Activated CD8-positive, alpha-beta memory T cell treated with anti-CD3 and anti-CD28 coated beads, Interleukin-2, amount 10 ng/mL, durations not matched to agents 7 days and 5 days (primary cell): ENCODE measurements around the gene CDKN1C. TPM values are rescaled to one million over a fixed set of nuclear protein-coding genes. Genes with fewer than 3 reads are reported as not detected.

Experiments used
- ATAC-seq: fragments of 150-1000 bp; cut with Tn5 transposase; one replicate; pipeline ENCODE4 v1.10.0; 2021; ENCODE audit warnings: moderate library complexity
- CTCF ChIA-PET: fragments of 350-600 bp; sonication (Branson Sonifier 250); formaldehyde crosslinking; loops from one replicate; lab custom pipeline; 2021; ENCODE audit warnings: antibody characterized with exemption; lab: Charles Lee
- DNase-seq: peaks from one replicate; pipeline ENCODE4 v3.0.0-alpha.2; 2020
- H3K27ac Mint-ChIP-seq: one replicate; pipeline ENCODE4 v1.8.0; 2021; ENCODE audit warnings: mild to moderate bottlenecking, mixed read lengths
- H3K27me3 Mint-ChIP-seq: one replicate; pipeline ENCODE4 v1.8.0; 2021; ENCODE audit warnings: mixed read lengths
- H3K36me3 Mint-ChIP-seq: one replicate; pipeline ENCODE4 v1.8.0; 2021; ENCODE audit warnings: mild to moderate bottlenecking, mixed read lengths
- H3K4me1 Mint-ChIP-seq: one replicate; pipeline ENCODE4 v1.8.0; 2021; ENCODE audit warnings: mixed read lengths
- H3K4me3 Mint-ChIP-seq: one replicate; pipeline ENCODE4 v1.8.0; 2021; ENCODE audit warnings: mild to moderate bottlenecking, moderate library complexity, mixed read lengths
- H3K9me3 Mint-ChIP-seq: one replicate; pipeline ENCODE4 v1.8.0; 2022; ENCODE audit warnings: low read depth, mixed read lengths
- total RNA-seq, 2 experiments: library from RNA; stranded (reverse); gene quantifications; one replicate each; pipeline ENCODE4 v1.2.3, GENCODE V29; 2021

The CDKN1C gene
- total RNA-seq, 2 experiments from 2014 or later, result 0.44 to 0.87 TPM

DNA sequence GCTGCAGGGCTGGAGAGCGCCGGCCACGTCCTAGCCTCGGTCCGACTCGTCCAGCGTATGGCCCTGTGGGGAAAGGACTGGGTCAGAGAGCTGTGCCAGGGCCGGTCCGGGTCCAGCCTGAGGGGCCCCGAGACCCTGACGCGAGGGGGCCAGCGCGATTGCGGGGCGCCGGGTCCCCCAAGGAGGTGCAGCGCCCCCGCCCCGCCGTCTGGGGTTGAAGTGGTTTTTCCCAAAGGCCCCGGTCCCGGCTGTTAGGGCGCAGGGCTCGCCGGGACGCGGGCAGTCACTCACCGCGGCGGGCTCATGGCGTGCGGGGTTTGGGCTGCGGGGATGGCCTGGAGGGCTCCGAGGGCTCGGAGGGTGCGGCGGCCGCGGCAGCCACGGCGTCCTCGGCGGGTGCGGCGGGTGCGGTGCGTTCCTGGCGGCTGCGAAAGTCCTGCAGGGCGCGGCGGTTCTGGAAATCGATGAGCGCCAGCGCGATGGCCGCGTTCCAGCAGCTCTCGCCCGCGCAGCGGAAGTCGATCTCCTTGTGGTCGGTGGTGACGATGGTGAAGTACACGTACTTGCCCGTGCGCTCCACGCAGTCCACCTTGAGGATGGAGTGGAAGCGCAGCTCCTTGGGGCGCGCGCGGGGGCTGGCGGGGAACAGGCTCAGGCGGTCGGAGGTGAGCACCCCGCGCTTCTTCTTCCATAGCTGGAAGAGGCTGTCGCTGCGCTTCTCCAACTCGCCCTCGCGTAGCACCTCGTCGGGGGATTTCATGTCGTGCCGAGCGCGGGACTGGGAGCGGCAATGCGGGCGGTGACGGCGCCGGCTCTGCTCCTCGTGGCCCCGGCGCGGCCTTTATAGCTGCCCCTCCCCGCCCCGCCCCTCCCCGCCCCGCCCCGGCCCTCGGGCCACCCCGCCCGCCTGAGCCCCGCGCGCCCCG, 43.3 kb upstream of the CDKN1C start, which contains the start of gene PHLDA2:
PHLDA2 (minus strand) TSS at position 816 of the 926 bp plus-strand sequence; CDS start at position 760, 56 bp downstream.
- Mint-ChIP-seq H3K27me3 (peaks cover 22% of the 10 kb centered on the region), H3K9me3 (no peaks in the 10 kb centered on the region), H3K27ac (peak within 1 kb of the TSS; percentile 33), H3K4me1 (peaks cover 36% of the 10 kb centered on the region), H3K36me3 (no peaks in the 10 kb centered on the region), H3K4me3 (peak within 1 kb of the TSS; percentile 64)
- ATAC-seq, result peak; percentile 40
- CTCF ChIA-PET, result interaction anchor here (0.7 to 5.1 kb wide), 19 partner anchors 9 to 395 kb away, joined by 3 to 51 read pairs (median 12); a partner anchor contains a TSS
- DNase-seq, result peak; percentile 79

DNA sequence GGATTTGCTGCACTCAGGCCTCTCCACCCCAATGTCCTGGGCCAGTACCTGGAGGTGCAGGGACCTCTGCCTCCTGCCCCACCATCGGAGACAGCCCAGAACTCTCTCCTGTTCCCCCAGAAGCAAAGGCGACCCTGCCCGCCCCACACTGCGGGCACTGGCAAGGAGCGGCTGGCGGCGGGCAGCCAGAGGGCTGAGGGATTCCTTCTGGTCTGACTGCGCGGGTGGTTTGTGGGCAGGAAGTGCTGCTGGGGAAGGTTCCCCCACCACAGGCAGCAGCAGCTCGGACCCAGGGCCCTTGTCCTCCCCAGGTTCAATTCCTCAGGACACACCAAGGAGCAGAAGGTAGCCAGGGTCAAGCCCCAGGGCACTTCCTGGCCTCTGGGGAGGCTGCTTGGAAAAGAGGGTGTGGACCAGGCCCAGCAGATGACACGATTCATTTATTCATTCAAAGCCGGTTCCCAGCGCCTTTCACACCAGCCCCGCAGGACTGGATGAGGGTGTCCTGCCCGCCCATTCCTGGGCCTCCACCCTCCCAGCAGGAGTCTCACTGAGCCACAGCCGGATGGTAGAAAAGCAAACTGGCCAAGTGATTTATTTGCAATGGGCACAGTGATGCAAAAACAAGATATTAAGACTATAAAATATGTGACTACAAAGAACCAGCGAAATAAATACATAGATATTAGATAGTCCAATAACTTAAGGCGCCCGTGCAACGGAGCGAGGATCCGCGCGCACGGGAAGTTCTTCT, 42.5 kb upstream of the CDKN1C start:
- Mint-ChIP-seq H3K4me3 (peak overlapping the region; percentile 15), H3K27me3 (peaks cover 22% of the 10 kb centered on the region), H3K9me3 (no peaks in the 10 kb centered on the region), H3K27ac (no peak overlapping the region), H3K36me3 (no peaks in the 10 kb centered on the region), H3K4me1 (peaks cover 28% of the 10 kb centered on the region)
- ATAC-seq (no peak), DNase-seq (no peak)
- CTCF ChIA-PET, result interaction anchor here (0.7 to 5.1 kb wide), 8 partner anchors 14 to 395 kb away, joined by 3 to 51 read pairs (median 18); a partner anchor contains a TSS

DNA sequence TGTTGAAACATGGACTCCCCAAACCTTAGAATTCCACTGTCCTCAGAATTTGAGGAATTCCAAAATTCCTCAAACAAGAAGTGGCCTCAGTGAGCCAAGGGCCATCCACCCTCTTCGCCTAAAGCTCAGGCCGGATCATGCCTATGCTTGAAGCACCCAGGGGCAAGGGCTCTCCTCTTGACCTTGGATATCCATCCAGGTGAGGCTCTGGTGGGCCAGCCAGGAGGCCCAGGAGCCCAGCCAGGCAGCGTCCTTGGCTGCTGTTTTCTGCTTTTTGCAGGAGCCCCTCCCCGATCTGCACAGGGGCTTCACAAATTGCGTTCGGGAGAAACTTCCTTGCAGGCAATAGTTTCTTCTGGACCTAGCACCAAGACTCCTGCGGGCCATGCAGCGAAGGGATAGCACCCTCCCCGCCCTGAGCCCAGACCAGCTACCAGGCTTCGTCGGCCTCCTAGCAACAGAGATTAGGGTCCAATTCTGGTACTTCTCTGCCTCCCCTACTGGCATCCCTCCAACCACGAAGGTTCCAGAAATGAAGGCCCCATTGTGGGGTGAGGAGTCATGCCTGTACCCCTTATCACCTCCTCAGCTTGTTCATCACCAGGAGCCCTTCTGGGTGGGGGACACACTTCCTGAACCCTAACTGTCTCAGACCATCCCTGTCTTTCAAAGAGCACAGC, 41.7 kb upstream of the CDKN1C start:
- peaks cover 21% of the 10 kb centered on the region for H3K4me1 Mint-ChIP-seq
- ATAC-seq, result no peak
- H3K9me3 Mint-ChIP-seq, result no peaks in the 10 kb centered on the region
- H3K36me3 Mint-ChIP-seq, result no peaks in the 10 kb centered on the region
- CTCF ChIA-PET, result interaction anchor here (0.7 to 3.2 kb wide), 4 partner anchors 24 to 94 kb away, joined by 3 to 20 read pairs (median 5); a partner anchor contains a TSS
- peaks cover 22% of the 10 kb centered on the region for H3K27me3 Mint-ChIP-seq
- DNase-seq, result no peak
- H3K4me3 Mint-ChIP-seq, result no peak overlapping the region
- no peak overlapping the region for H3K27ac Mint-ChIP-seq

DNA sequence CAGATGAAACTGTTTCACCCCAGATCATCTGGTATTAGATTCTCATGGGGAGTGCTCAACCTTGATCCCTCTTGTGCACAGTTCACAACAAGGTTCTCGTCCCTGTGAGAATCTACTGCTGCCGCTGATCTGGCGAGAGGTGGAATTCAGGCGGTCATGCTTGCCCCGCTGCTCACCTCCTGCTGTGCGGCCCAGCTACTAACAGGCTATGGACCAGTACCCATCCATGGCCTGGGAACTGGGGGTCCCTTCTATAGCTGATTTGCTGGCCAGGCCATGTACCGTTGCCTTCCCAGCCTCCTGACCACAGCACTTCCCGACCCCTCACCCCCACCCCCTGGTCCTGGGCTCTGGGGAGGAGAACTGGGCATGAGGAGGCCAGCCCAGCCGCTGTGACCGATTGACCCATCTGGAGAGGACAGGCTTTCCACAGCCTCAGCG, 41.1 kb upstream of the CDKN1C start:
- CTCF ChIA-PET, result interaction anchor here (1.3 to 1.4 kb wide), 2 partner anchors 34 to 95 kb away, joined by 3 to 7 read pairs; no protein-coding TSS in a partner anchor
- peaks cover 22% of the 10 kb centered on the region for H3K27me3 Mint-ChIP-seq
- peaks cover 21% of the 10 kb centered on the region for H3K4me1 Mint-ChIP-seq
- no peaks in the 10 kb centered on the region for H3K36me3 Mint-ChIP-seq
- no peak for DNase-seq
- no peak for ATAC-seq
- H3K9me3 Mint-ChIP-seq, result no peaks in the 10 kb centered on the region
- no peak overlapping the region for H3K27ac Mint-ChIP-seq
- no peak overlapping the region for H3K4me3 Mint-ChIP-seq

DNA sequence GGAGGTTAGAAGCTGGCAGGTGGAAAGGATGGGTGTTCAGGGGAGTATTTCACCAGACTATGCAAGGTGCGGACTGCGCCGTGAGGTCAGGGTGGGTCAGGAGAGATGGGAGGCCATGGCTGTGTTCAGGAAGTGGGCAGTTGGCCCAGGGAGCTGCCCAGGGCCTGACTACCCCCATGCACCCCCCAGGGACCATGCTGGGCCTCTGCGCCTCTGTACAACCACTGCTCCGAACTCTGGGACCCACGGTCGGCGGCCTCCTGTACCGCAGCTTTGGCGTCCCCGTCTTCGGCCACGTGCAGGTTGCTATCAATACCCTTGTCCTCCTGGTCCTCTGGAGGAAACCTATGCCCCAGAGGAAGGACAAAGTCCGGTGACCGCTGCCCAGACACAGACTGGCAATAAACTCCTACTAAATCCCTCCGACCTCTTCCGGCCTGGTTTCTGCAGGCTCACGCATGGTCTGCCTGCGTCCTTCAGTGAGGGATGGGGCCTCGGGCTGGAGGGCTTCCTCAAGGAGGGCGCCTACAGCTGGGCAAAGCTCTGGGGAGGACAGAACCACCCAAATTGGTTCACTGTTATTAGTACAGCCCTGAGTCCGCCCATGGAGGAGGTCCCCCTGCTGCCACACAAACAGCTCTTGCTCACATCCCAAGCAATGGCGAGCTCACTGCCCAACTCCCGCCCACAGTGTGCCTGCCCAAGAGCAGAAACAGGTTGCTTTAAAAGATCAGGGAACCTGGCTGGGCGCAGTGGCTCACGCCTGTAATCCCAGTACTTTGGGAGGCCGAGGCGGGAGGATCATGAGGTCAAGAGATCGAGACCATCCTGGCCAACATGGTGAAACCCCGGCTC, 39.5 kb upstream of the CDKN1C start:
- H3K27ac Mint-ChIP-seq, result no peak overlapping the region
- peaks cover 17% of the 10 kb centered on the region for H3K4me1 Mint-ChIP-seq
- no peak overlapping the region for H3K4me3 Mint-ChIP-seq
- no peaks in the 10 kb centered on the region for H3K36me3 Mint-ChIP-seq
- DNase-seq (no peak), ATAC-seq (no peak)
- H3K27me3 Mint-ChIP-seq, result peaks cover 22% of the 10 kb centered on the region
- CTCF ChIA-PET, result interaction anchor here (0.6 to 1.1 kb wide), 4 partner anchors 38 to 392 kb away, joined by 3 to 4 read pairs (median 3); partner anchors contain the start of gene CARS1
- H3K9me3 Mint-ChIP-seq, result no peaks in the 10 kb centered on the region

DNA sequence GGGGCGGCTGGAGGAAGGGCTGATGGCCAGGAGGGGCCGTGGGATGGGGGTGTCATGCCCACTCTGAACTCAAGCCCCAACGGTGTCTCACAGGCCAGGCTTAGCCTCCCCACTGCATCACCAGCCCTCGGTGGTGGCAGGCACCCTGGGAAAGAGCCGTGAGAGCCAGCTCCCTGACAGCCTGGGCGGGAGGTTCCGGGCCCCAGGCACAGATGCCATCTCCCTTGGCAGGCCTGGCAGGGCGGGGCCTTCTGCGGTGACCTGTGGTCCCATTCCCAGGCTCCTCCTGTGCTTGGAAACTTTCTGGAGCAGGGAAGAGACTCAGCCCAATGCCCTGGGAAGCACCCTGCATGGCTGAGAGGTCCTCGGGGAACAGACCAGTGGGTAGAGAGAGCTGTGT, 38.8 kb upstream of the CDKN1C start:
- ATAC-seq, result no peak
- CTCF ChIA-PET, result interaction anchor here (0.7 to 1.2 kb wide), 3 partner anchors 21 to 391 kb away, joined by 3 to 4 read pairs (median 3); partner anchors contain the start of gene CARS1

DNA sequence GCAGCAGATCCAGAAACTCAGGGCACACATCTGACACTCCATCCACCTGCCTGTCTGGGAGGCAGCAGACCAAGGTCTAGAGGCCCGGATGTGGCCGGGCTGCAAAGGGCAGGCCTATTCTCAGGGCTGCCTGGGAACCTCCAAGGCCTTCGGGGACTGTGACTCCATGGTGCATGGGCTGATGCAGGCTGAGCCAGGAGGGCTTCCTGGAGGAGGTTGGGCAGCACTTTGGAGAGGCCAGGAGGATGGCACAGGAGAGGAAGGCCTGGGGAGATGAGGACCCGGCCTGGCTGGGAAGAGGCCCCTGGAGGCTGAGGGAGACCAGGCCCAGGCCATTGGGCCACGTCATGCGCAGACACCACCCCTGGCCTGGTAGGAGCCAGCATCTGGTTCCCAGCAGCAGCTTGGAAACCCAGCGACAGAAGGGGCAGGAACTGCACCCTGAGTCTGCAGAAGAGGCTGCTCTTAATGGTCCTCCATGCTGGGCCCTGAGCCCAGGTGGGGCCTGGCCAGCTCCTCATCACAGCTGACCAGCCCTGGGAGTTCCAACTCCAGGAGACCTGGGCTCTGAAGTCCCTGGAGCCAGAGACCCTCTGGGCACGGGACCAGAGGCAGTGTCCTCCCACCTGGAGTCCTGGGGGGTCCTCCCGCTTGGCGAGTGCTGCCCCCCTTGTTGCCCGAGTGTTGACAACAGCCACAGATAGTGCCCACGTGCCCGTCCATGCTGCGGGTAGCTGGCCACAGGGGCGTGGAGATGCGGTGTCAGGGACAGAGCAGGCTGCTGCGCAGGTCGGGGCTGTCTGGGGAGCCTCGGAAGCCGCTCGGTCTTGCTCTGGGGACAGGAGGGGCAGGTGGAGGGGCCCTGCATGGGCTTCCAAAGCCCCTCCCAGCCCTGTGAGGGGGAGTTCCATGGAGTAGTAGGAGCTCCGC, 38.1 kb upstream of the CDKN1C start:
- CTCF ChIA-PET, result interaction anchor here (0.7 to 1.2 kb wide), 3 partner anchors 20 to 391 kb away, joined by 3 to 4 read pairs (median 3); partner anchors contain the start of gene CARS1
- no peak for DNase-seq
- Mint-ChIP-seq H3K36me3 (no peaks in the 10 kb centered on the region), H3K27ac (no peak overlapping the region), H3K4me1 (peaks cover 11% of the 10 kb centered on the region), H3K4me3 (no peak overlapping the region), H3K9me3 (no peaks in the 10 kb centered on the region), H3K27me3 (peaks cover 15% of the 10 kb centered on the region)
- no peak for ATAC-seq

More for the DNA sequence above, 38.8 kb upstream of the CDKN1C start:
- no peak for DNase-seq
- Mint-ChIP-seq H3K4me1 (peaks cover 14% of the 10 kb centered on the region), H3K4me3 (no peak overlapping the region), H3K27me3 (peaks cover 20% of the 10 kb centered on the region), H3K27ac (no peak overlapping the region), H3K36me3 (no peaks in the 10 kb centered on the region), H3K9me3 (no peaks in the 10 kb centered on the region)

DNA sequence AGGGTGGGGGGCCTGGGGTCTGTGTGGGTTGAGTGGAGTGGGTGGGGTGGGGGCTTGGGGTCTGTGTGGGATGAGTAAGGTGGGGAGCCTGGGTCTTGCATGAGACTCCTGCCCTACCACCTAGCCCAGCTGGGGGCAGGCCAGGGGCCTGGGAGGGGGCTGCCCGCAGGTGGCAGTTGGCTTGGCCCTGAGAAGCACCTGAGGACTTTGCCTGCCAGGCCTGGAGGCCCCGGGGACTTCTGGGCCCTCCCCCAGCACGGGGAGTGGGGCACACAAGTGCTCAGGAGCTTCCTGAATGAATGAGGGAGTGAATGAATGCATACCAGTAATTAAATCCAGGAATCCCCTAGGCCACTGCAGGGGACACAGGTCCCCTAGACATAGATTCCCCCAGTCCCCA, 37.1 kb upstream of the CDKN1C start:
- no peak for DNase-seq
- Mint-ChIP-seq H3K36me3 (no peaks in the 10 kb centered on the region), H3K4me1 (peaks cover 2% of the 10 kb centered on the region), H3K9me3 (no peaks in the 10 kb centered on the region), H3K4me3 (no peak overlapping the region), H3K27me3 (peaks cover 8% of the 10 kb centered on the region), H3K27ac (no peak overlapping the region)
- CTCF ChIA-PET, result interaction anchor here (1.1 kb wide), 1 partner anchor 30 kb away, joined by 4 read pairs; no protein-coding TSS in a partner anchor
- ATAC-seq, result no peak

DNA sequence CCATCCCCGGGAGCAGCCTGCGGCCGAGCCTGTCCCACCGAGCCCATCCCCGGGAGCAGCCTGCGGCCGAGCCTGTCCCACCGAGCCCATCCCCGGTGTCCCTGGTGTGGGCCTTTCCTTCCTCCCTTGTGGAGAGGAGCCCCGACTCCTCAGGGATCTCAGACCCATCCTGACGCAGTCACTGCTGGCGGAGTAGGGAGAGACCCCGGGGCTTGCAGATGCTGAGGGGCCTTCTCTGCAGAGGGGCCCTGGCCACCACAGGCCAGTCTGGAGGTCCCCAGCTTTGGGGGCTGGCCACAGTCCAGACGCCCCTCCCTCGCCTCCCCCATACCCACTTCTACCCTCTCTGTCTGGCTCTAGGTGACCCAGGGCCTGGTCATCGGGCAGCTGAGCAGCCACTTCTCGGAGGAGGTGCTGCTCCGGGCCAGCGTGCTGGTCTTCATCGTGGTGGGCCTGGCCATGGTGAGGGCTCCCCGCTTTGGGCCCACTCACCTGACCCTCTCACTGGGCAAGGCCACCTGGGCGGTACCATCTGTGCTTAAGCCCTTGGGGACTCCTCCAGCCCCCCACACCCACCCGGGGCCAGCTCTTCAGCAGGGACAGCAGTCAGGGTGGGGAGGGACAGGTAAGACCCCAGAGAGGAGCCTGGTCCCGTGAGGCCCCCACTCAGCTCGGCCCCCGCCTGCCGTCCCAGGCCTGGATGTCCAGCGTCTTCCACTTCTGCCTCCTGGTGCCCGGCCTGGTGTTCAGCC, 36.3 kb upstream of the CDKN1C start:
- no peaks in the 10 kb centered on the region for H3K36me3 Mint-ChIP-seq
- H3K27ac Mint-ChIP-seq, result no peak overlapping the region
- no peak for ATAC-seq
- no peak for DNase-seq
- no peaks in the 10 kb centered on the region for H3K4me1 Mint-ChIP-seq
- H3K9me3 Mint-ChIP-seq, result no peaks in the 10 kb centered on the region
- H3K27me3 Mint-ChIP-seq, result peaks cover under 1% of the 10 kb centered on the region
- CTCF ChIA-PET, result interaction anchor here (1.1 kb wide), 1 partner anchor 30 kb away, joined by 4 read pairs; no protein-coding TSS in a partner anchor
- H3K4me3 Mint-ChIP-seq, result no peak overlapping the region

DNA sequence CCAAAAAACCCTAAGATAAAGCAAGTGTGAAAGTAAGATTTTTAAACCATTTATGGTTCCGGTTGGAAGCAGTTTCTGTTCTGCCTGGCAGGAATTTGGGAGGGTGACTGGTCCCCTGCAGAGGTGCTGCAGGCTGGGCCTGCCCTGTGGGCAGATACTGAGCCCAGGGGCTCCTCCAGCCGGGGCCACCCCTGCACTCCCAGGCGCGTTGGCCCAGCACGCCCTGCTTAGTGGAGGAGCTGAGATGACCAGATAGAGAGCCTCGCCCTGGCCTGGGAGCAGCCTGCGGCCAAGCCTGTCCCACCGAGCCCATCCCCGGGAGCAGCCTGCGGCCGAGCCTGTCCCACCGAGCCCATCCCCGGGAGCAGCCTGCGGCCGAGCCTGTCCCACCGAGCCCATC, 35.7 kb upstream of the CDKN1C start:
- Mint-ChIP-seq H3K36me3 (no peaks in the 10 kb centered on the region), H3K27ac (no peak overlapping the region), H3K4me3 (no peak overlapping the region), H3K9me3 (no peaks in the 10 kb centered on the region), H3K27me3 (no peaks in the 10 kb centered on the region), H3K4me1 (no peaks in the 10 kb centered on the region)
- ATAC-seq (no peak), DNase-seq (no peak)
- CTCF ChIA-PET, result interaction anchor here (0.6 to 3.4 kb wide), 3 partner anchors 9 to 42 kb away, joined by 3 to 19 read pairs (median 3); partner anchors contain the start of gene PHLDA2
